PC-3 (cell line): ENCODE results near the gene RGS11. TPM values are rescaled to one million over a fixed set of nuclear protein-coding genes. Genes with fewer than 3 reads are reported as not detected.

Source experiments
- ATAC-seq: fragments of 200-7000 bp; cut with Tn5 transposase; 2 replicates; pipeline ENCODE4 v1.9.1; 2020; ENCODE audit warnings: mild to moderate bottlenecking, moderate library complexity
- BruUV-seq: library from RNA; stranded (reverse); fragments of 400-500 nt; replicated peaks from 2 replicates; lab custom pipeline; 2021; lab: Mats Ljungman, UMichigan
- CTCF ChIA-PET: fragments of 300-600 bp; sonication (Branson Sonifier 250); formaldehyde crosslinking; loops from one replicate; lab custom pipeline; 2022; ENCODE audit warnings: antibody characterized with exemption; lab: Charles Lee
- POLR2A ChIA-PET: fragments of 300-600 bp; sonication (Branson Sonifier 250); formaldehyde crosslinking; loops from one replicate; lab custom pipeline; 2022; ENCODE audit warnings: antibody characterized with exemption; ENCODE audit not compliant: unreplicated experiment; lab: Charles Lee
- DNase-seq: peaks from one replicate; pipeline ENCODE4 v3.0.0-alpha.2; 2015
- H2AFZ ChIP-seq: fragments of 300-600 bp; sonication (generic); 2 replicates; pipeline ENCODE4 v1.6.0; 2016; ENCODE audit warnings: antibody characterized with exemption, low read length
- H3F3A ChIP-seq: fragments of 300-600 bp; sonication (generic); one replicate; pipeline ENCODE4 v1.6.0; 2017; ENCODE audit warnings: antibody characterized with exemption, low read length, control low read depth, mild to moderate bottlenecking; ENCODE audit not compliant: unreplicated experiment
- H3K27ac ChIP-seq: fragments of 300-600 bp; sonication (generic); 2 replicates; pipeline ENCODE4 v1.5.1; 2016; ENCODE audit warnings: mild to moderate bottlenecking, low read length
- H3K27me3 ChIP-seq: fragments of 300-600 bp; sonication (generic); 2 replicates; pipeline ENCODE4 v1.6.1; 2016; ENCODE audit warnings: low read length, mixed read lengths
- H3K36me3 ChIP-seq: fragments of 300-600 bp; sonication (generic); 2 replicates; pipeline ENCODE4 v1.6.1; 2016; ENCODE audit warnings: low read depth, mixed run types, low read length, mixed read lengths
- H3K4me1 ChIP-seq: fragments of 300-600 bp; sonication (generic); 2 replicates; pipeline ENCODE4 v1.5.1; 2016; ENCODE audit warnings: low read length; ENCODE audit not compliant: insufficient read depth
- H3K4me2 ChIP-seq: fragments of 300-600 bp; sonication (generic); 2 replicates; pipeline ENCODE4 v1.6.0; 2016; ENCODE audit warnings: low read length
- H3K4me3 ChIP-seq: fragments of 300-600 bp; sonication (generic); 2 replicates; pipeline ENCODE4 v1.5.1; 2016; ENCODE audit warnings: mild to moderate bottlenecking, low read length, mixed read lengths
- H3K79me2 ChIP-seq: fragments of 300-600 bp; sonication (generic); 2 replicates; pipeline ENCODE4 v1.6.1; 2017; ENCODE audit warnings: low read length, mixed read lengths
- H3K9ac ChIP-seq: fragments of 300-600 bp; sonication (generic); 2 replicates; pipeline ENCODE4 v1.6.0; 2016; ENCODE audit warnings: mild to moderate bottlenecking, low read length
- H3K9me2 ChIP-seq: fragments of 300-600 bp; sonication (generic); replicated peaks from 2 replicates; pipeline ENCODE4 v1.6.1; 2016; ENCODE audit warnings: mixed run types, low read length, mixed read lengths
- H3K9me3 ChIP-seq: fragments of 300-600 bp; sonication (generic); 2 replicates; pipeline ENCODE4 v1.6.1; 2016; ENCODE audit warnings: low read length, mixed read lengths
- H4K20me1 ChIP-seq: fragments of 300-600 bp; sonication (generic); 2 replicates; pipeline ENCODE4 v1.6.1; 2016; ENCODE audit warnings: low read length, mixed read lengths
- EZH2 ChIP-seq: fragments of 300-600 bp; sonication (generic); IDR thresholded peaks from one replicate; pipeline ENCODE4 v1.6.1; 2017; ENCODE audit warnings: antibody characterized with exemption, mild to moderate bottlenecking, low read length; ENCODE audit not compliant: unreplicated experiment
- EZH2phosphoT487 ChIP-seq: fragments of 300-600 bp; sonication (generic); IDR thresholded peaks from 2 replicates; pipeline ENCODE4 v1.6.1; 2018; ENCODE audit warnings: mild to moderate bottlenecking, antibody characterized with exemption, low read length, borderline replicate concordance
- intact Hi-C: fragments of 100-400 bp; cut with micrococcal nuclease; formaldehyde crosslinking; loops from 2 replicates; pipeline ENCODE4 v1.9.0; 2023
- total RNA-seq: library from RNA; depleted of rRNA; stranded (reverse); fragments of >200 nt; gene quantifications from 2 replicates; pipeline ENCODE4 v1.2.3, GENCODE V29; 2014
- TF ChIP-seq, protein P1 (sequence below): fragments of 300-600 bp; sonication (generic); conservative IDR thresholded peaks from 2 replicates; pipeline ENCODE4 v1.5.1; 2017; ENCODE audit warnings: antibody characterized with exemption, low read depth, mild to moderate bottlenecking, low read length

RGS11 gene
- total RNA-seq, 1 experiment from 2014 or later: 1.2 TPM

DNA sequence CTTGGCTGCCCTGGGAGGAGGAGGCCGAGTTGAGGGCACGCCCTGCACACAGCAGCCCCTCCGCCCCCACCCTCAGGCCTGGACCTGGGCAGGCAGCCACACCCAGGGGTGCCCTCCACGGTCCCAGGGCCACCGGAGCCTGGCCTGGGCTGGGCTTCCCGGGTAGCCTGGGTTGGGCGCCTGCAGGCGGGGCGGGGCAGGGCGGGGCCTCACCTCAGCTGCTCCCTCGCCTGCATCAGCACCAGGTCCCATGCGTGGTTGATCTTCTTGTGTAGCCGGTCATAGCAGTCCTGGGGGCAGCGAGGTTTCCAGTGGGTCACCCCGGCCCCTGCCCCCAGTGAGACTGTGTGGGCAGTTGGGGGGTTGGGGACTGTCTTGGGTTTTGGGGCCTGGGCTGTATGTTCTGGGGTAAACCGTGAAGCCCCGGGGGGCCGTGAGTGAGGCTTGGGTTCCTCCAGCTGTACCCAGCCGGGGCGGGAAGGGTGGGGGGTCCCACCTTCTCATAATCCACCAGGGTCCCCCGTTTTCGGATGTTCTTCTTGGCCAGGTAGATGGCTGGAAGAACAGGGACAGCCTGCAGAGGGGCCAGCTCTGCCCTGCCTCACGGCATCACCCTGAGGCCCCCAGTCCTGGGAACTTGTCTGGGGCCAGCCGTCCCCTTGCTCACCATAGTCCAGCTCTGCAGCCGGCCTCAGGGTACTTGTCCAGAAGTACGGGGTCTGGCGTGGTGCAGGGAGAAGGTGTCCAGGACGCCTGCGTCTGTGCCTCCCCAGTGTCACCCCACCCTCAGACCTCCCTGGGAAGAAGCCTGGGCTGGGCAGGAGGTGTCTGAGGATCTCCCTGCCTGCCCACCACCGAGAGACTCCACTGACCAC is 2.0 kb downstream of the RGS11 start:
- H4K20me1 ChIP-seq: no peaks in the 10 kb centered on the region
- H3F3A ChIP-seq: no peaks in the 10 kb centered on the region
- H3K4me3 ChIP-seq: no peak overlapping the region
- H3K9me2 ChIP-seq: no peaks in the 10 kb centered on the region
- intact Hi-C loops: no loop called here
- BruUV-seq: no TSS peak
- TF ChIP-seq, protein P1, sequence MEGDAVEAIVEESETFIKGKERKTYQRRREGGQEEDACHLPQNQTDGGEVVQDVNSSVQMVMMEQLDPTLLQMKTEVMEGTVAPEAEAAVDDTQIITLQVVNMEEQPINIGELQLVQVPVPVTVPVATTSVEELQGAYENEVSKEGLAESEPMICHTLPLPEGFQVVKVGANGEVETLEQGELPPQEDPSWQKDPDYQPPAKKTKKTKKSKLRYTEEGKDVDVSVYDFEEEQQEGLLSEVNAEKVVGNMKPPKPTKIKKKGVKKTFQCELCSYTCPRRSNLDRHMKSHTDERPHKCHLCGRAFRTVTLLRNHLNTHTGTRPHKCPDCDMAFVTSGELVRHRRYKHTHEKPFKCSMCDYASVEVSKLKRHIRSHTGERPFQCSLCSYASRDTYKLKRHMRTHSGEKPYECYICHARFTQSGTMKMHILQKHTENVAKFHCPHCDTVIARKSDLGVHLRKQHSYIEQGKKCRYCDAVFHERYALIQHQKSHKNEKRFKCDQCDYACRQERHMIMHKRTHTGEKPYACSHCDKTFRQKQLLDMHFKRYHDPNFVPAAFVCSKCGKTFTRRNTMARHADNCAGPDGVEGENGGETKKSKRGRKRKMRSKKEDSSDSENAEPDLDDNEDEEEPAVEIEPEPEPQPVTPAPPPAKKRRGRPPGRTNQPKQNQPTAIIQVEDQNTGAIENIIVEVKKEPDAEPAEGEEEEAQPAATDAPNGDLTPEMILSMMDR: no peak
- TF ChIP-seq EZH2 (no peak), EZH2phosphoT487 (no peak)
- ChIA-PET POLR2A (no interaction called here), CTCF (interaction anchor here (0.6 kb wide), 1 partner anchor 38 kb away, joined by 3 read pairs; no protein-coding TSS in a partner anchor)
- no peaks in the 10 kb centered on the region for H3K36me3 ChIP-seq
- no peak overlapping the region for H3K27ac ChIP-seq
- H3K79me2 ChIP-seq: no peaks in the 10 kb centered on the region
- H3K9me3 ChIP-seq: no peaks in the 10 kb centered on the region
- no peak overlapping the region for H3K4me2 ChIP-seq
- no peak overlapping the region for H3K9ac ChIP-seq
- DNase-seq (peak; percentile 22), ATAC-seq (peak; percentile 60)
- no peaks in the 10 kb centered on the region for H3K4me1 ChIP-seq
- H3K27me3 ChIP-seq: no peaks in the 10 kb centered on the region
- no peak overlapping the region for H2AFZ ChIP-seq

- Histone ChIP-seq H3K36me3 (no peaks in the 10 kb centered on the region), H3K9ac (no peak overlapping the region), H3F3A (no peaks in the 10 kb centered on the region), H3K4me1 (no peaks in the 10 kb centered on the region), H3K79me2 (no peaks in the 10 kb centered on the region), H3K27me3 (no peaks in the 10 kb centered on the region), H3K27ac (no peak overlapping the region), H3K4me3 (no peak overlapping the region), H3K9me2 (no peaks in the 10 kb centered on the region), H4K20me1 (no peaks in the 10 kb centered on the region), H3K9me3 (no peaks in the 10 kb centered on the region), H3K4me2 (no peak overlapping the region), H2AFZ (no peak overlapping the region)
- DNase-seq (no peak), ATAC-seq (no peak)
- ChIA-PET CTCF (no interaction called here), POLR2A (no interaction called here)
- no TSS peak for BruUV-seq
- intact Hi-C loops: no loop called here
- TF ChIP-seq EZH2phosphoT487 (no peak), EZH2 (no peak)
- TF ChIP-seq, protein P1: no peak
Observed at GRCh38 chr16:272633-273546, 2.9 kb downstream of the RGS11 start.
